Suprapubic skin (tissue), 4 donors: ENCODE measurements around the gene ZNF324.

Experiments
- EP300 ChIP-seq: sonication (generic); formaldehyde crosslinking; IDR thresholded peaks from one replicate; pipeline ENCODE4 v1.6.1; 2017; ENCODE audit warnings: antibody characterized with exemption
- POLR2A ChIP-seq, 2 donors: fragments of 450-650 bp; IDR thresholded peaks; one replicate each; pipeline ENCODE4 v1.6.1; 2017; ENCODE audit warnings: antibody characterized with exemption in 2 of 2, mild to moderate bottlenecking in 2 of 2, moderate library complexity in 2 of 2
- POLR2AphosphoS5 ChIP-seq, 3 donors: sonication (generic); formaldehyde crosslinking; IDR thresholded peaks; one replicate each; pipeline ENCODE4 v1.6.1; 2017; ENCODE audit warnings: antibody characterized with exemption in 3 of 3
- TF ChIP-seq, protein P1 (sequence below), 2 donors: fragments of 200-600 bp in 1 of 2; fragments of 450-650 bp in 1 of 2; sonication (generic) in 1 of 2; IDR thresholded peaks; one replicate each; pipeline ENCODE4 v1.5.1; 2016 to 2019; ENCODE audit warnings: antibody characterized with exemption in 2 of 2, mild to moderate bottlenecking in 1 of 2, moderate library complexity in 1 of 2

- no peak for TF ChIP-seq EP300
- TF ChIP-seq, protein P1, sequence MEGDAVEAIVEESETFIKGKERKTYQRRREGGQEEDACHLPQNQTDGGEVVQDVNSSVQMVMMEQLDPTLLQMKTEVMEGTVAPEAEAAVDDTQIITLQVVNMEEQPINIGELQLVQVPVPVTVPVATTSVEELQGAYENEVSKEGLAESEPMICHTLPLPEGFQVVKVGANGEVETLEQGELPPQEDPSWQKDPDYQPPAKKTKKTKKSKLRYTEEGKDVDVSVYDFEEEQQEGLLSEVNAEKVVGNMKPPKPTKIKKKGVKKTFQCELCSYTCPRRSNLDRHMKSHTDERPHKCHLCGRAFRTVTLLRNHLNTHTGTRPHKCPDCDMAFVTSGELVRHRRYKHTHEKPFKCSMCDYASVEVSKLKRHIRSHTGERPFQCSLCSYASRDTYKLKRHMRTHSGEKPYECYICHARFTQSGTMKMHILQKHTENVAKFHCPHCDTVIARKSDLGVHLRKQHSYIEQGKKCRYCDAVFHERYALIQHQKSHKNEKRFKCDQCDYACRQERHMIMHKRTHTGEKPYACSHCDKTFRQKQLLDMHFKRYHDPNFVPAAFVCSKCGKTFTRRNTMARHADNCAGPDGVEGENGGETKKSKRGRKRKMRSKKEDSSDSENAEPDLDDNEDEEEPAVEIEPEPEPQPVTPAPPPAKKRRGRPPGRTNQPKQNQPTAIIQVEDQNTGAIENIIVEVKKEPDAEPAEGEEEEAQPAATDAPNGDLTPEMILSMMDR (IDR thresholded peaks at IDR 0.05): no peak
- TF ChIP-seq POLR2A (IDR thresholded peaks at IDR 0.05): no peak
- no peak for TF ChIP-seq POLR2AphosphoS5 (IDR thresholded peaks at IDR 0.05)
These were observed 33.4 kb downstream of the ZNF324 start for GRCh38 chr19:58500242-58500641.
